GM12865 (cell line): ENCODE measurements around the gene ITGB3.
"Not testable (repeated sequence)": the region's sequence is repeated elsewhere in the genome, so short reads cannot be mapped to it uniquely, and the experiment has no call there.

Source experiments
- DNase-seq: peaks from one replicate; pipeline ENCODE4 v3.0.0; 2010; ENCODE audit warnings: low read depth
- H3K4me3 ChIP-seq: 2 replicates; pipeline ENCODE4 v1.5.1; 2011; ENCODE audit warnings: mild to moderate bottlenecking, low read depth, low read length, control low read depth
- TF ChIP-seq, protein P1 (sequence below): IDR thresholded peaks from 2 replicates; pipeline ENCODE4 v1.5.1; 2011; ENCODE audit warnings: low read length, control low read depth, low read depth, inconsistent platforms; ENCODE audit not compliant: insufficient read depth; ENCODE audit errors: missing control alignments

ITGB3 gene

GRCh38 chr17:47208744-47209488 is 44.7 kb upstream of the ITGB3 start, which contains the start of gene MYL4:
Gene MYL4, plus strand, starts transcription at chr17:47209348. Its CDS starts 75 bp downstream, at chr17:47209423.
- TF ChIP-seq, protein P1, sequence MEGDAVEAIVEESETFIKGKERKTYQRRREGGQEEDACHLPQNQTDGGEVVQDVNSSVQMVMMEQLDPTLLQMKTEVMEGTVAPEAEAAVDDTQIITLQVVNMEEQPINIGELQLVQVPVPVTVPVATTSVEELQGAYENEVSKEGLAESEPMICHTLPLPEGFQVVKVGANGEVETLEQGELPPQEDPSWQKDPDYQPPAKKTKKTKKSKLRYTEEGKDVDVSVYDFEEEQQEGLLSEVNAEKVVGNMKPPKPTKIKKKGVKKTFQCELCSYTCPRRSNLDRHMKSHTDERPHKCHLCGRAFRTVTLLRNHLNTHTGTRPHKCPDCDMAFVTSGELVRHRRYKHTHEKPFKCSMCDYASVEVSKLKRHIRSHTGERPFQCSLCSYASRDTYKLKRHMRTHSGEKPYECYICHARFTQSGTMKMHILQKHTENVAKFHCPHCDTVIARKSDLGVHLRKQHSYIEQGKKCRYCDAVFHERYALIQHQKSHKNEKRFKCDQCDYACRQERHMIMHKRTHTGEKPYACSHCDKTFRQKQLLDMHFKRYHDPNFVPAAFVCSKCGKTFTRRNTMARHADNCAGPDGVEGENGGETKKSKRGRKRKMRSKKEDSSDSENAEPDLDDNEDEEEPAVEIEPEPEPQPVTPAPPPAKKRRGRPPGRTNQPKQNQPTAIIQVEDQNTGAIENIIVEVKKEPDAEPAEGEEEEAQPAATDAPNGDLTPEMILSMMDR: no peak
- no peak within 1 kb of the TSS for H3K4me3 ChIP-seq
- no peak for DNase-seq

GRCh38 chr17:47209499-47209898 is 44.1 kb upstream of the ITGB3 start:
- TF ChIP-seq, protein P1: no peak
- H3K4me3 ChIP-seq: no peak overlapping the region
- no peak for DNase-seq

- TF ChIP-seq, protein P1: no peak
- no peak overlapping the region for H3K4me3 ChIP-seq
- no peak for DNase-seq
These were observed 43.5 kb upstream of the ITGB3 start for GRCh38 chr17:47210105-47210504.

GRCh38 chr17:47210779-47211178 is 42.8 kb upstream of the ITGB3 start:
- DNase-seq: no peak
- TF ChIP-seq, protein P1: no peak
- H3K4me3 ChIP-seq: no peak overlapping the region

GRCh38 chr17:47212458-47212857 is 41.2 kb upstream of the ITGB3 start:
- TF ChIP-seq, protein P1: no peak
- DNase-seq: no peak
- no peak overlapping the region for H3K4me3 ChIP-seq

DNA sequence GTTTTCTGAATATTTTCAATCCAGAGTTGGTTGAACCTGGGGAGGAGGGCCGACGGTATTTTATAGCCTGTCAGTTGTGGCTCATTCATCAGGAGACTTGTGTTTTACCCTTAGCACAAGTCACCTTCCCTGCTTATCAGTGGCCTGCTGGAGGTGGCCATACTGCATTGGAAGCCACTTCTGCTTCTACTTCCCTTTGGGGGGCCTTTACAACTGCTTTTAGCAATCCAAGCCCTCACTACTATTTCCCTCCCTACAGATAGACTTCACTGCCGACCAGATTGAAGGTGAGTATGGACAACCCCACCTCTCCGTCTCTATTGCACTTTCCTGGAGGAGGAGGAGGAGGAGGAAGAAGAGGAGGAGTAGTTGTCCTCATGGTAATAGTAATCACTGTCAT is 40.1 kb upstream of the ITGB3 start:
- TF ChIP-seq, protein P1: no peak
- DNase-seq: no peak
- no peak overlapping the region for H3K4me3 ChIP-seq

GRCh38 chr17:47214931-47215330 is 38.7 kb upstream of the ITGB3 start:
- TF ChIP-seq, protein P1: no peak
- no peak for DNase-seq
- no peak overlapping the region for H3K4me3 ChIP-seq

DNA sequence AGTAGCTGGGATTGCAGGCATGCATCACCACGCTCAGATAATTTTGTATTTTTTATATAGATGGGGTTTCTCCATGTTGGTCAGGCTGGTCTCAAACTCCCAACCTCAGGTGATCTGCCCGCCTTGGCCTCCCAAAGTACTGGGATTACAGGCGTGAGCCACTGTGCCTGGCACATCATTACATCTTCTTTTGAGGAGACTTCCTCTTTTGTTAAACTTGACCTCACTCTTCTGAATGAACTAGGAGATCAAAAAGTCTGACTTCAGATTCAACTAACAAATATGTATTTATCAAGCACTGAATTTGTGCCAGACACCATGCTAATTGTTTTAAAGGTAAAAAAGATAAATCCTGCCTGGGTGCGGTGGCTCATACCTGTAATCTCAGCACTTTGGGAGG is 36.8 kb upstream of the ITGB3 start:
- not testable (repeated sequence) for DNase-seq

GRCh38 chr17:47217279-47217678 is 36.3 kb upstream of the ITGB3 start:
- DNase-seq, H3K4me3 ChIP-seq: not testable (repeated sequence)

More for the DNA sequence above, 36.8 kb upstream of the ITGB3 start:
- H3K4me3 ChIP-seq: not testable (repeated sequence)
